DMS79 (cell line): ENCODE data around the gene MBTPS1.
"Not testable (repeated sequence)": the region's sequence is repeated elsewhere in the genome, so short reads cannot be mapped to it uniquely, and the experiment has no call there.

Experiments used
- DNase-seq: peaks from one replicate; lab custom pipeline; 2025; lab: John Stamatoyannopoulos, UW

Gene MBTPS1

DNA sequence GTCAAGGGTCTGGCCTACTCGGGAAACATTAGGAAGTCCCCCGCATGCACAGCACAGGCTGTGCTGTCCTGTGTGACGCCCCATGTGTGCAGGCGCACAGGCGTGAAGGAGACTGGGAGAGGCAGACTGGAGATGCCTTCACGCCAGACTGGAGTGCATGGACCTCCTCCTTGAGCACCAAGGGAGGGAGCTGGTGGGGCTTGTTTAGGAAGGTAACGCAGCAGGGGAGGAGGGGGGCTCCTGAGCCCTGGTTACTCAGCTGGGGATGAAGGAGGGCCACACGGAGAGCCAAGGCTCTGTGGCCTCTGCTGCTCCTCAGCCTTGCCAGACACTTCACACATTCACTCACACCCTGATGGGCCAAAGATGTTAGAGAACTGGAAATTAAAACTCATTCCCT is 20.5 kb upstream of the MBTPS1 start:
- no peak for DNase-seq

DNA sequence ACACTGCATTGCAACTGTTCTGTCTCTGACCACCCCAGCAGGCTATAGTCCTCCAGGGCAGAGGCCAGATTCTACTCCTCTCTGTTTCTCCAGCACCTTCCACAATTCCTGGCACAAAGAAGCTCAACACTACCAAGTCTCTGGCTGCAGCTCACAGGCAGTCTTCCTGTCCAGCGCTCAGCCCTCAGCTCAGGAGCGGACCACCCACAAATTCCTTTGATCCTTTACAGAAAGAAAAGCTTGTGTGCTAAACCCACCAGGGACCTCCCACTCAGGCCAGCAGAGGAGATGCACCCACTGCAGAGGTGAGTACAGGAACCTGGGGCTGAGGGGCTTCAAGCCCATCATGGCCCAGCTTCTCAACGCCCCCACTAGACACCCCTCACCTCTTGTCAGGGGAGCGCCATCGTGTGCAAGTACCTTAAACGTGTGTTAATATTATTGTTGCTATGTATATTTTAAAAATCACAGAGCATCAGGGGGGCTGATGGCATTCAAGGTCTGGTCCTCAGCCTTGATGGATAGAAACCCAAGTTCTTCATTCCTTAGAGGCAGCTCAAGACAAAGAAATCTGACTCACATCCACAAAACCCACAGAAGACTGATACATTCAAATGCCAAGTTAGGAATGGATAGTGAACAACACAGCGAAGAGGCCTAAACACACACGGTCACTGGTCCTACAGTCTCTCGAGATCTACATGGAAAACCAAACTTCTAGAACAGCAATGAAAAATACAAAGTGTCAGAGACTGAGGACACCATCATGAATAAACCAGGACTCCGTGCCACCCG is 19.8 kb upstream of the MBTPS1 start:
- no peak for DNase-seq

- DNase-seq: no peak
Observed at GRCh38 chr16:84132527-84133285, 16.0 kb upstream of the MBTPS1 start.

- DNase-seq: no peak
Observed at GRCh38 chr16:84131117-84131516, 14.4 kb upstream of the MBTPS1 start.

DNA sequence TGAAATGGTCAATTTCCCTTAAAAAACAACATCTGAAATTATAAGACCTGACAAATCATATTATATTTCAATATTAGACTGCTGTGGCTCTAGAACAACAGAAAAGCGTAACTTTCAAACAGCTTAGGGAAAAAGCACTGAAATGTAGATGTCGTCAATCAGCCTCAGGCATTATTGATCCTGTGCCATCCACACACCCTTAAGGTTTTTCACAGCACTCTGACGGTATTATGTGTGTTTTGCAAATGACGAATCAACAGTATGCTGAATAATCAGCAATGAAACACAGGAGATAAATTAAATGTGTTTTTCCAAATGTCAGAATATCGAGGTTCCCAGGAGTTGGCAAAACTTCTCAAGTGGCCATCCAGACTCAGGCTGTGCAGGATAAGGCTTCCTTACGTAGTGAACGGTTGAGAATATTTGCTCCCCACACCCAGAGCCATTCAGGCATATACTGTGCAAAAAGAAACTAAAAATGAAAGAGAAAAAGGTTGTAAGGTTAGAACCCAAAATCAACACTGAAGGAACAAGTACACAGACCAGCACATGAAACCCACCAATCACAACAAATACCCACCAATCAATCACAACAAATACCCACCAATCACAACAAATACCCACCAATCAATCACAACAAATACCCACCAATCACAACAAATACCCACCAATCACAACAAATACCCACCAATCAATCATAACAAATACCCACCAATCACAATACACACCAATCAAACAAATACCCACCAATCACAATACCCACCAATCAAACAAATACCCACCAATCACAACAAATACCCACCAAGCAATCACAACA is 7.7 kb upstream of the MBTPS1 start:
- no peak for DNase-seq

DNA sequence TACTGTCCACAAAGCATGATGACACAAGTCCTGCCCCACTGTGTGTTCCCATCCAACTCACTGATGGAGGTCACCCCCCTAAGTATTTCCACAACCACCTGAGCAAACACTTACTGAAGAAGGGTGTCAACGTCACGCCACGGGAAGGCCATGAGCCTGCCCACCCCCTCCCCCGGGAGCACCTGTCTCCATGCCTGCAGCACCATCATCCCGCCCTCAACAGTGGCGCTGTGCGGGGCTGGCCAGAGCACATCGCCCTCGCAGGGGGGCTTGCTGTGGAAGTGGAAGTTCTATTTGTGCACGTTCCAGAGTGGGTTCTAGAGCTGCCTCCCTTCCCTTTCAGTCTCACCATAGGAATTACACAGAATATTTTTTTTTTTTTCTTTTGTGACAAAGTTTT is 4.3 kb upstream of the MBTPS1 start:
- DNase-seq: no peak

GRCh38 chr16:84120023-84120422 is 3.3 kb upstream of the MBTPS1 start:
- no peak for DNase-seq

DNA sequence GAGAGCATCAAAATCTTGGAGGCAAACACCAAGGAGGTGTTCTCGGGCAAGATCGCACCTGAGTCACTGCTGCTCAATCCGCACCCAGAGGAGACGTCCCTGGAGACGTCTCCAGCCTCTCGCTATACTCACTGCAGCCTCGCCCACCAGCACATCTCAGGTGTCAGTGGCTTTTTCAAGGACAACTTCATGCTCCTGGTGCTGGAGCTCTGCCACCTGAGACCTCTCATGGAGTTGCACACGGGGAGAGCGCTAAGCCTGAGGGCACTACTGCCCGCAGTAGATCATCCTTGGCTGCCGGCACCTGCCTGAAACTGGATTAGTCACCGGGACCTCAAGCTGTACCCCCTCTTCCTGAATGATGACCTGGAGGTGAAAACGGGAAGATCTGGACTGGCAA is 2.6 kb upstream of the MBTPS1 start:
- DNase-seq: peak; percentile 50

DNA sequence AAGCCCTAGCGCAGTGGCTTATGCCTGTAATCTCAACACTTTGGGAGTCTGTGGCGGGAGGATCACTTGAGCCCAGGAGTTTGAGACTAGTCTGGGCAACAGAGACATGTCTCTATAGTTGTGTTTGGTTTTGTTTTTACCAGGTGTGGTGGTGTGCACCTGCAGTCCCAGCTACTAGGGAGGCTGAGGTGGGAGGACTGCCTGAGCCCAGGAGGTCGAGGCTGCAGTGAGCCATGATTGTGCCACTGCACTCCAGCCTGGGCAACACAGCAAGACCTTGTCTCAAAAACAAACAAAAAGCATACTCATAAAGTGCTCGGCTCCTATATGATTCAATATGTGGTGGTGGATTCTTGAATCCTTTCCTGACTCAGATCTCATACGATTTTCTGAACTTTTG is 1.6 kb upstream of the MBTPS1 start:
- DNase-seq: not testable (repeated sequence)

DNA sequence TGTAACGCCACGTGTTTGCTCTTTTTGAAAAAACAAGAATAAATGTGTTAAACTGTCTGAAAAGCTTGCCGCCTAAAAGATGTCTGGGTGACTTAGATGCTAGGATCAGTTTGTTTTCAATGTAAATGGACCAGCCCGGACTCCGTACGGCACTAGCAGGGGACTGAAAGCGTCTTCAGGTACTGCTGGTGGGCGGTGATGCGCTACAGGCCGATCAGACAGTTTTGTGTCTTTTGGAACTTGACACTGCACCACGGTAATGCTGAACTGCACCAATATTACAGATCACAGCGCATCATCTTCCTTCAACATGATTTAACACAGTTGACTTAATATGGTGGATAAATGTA is 727 bp upstream of the MBTPS1 start:
- no peak for DNase-seq

DNA sequence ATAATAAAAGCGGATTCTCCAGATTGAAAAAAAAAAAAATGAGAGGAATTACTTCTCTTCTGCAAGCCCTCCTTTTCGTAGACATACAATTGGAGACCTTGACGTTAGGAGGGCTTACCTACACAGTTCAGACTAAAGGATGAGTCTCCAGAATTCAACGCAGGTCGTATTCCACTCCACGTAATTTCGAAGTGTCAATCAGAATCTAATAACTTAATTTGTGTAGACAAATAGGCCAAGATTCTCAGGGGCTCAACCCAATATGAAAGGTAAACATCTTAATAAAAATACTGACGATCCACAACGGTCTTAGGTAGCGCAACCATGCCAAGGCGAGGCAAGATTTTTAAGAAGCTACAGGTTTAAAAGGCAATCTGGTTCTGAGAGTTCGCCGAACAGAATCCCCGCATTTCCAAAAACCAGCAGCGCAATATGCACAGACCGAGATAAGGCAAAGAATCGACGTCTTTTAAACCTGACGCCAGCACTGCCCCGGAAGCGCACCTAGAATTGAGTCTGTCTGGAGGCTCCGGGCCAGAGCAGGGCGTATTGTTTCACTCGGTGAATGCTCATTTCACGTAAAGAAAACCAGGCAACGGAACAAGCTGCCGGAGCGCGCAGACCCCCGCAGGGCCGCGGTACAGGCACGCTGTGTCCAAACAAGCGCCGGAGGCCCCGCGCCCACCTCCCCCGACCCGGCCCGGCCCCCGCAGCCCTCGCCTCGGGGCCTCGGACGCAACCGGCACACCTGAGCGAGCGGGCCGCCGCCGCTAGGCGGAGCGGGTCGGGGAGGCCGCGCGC is 623 bp downstream of the MBTPS1 start:
- DNase-seq: no peak

DNA sequence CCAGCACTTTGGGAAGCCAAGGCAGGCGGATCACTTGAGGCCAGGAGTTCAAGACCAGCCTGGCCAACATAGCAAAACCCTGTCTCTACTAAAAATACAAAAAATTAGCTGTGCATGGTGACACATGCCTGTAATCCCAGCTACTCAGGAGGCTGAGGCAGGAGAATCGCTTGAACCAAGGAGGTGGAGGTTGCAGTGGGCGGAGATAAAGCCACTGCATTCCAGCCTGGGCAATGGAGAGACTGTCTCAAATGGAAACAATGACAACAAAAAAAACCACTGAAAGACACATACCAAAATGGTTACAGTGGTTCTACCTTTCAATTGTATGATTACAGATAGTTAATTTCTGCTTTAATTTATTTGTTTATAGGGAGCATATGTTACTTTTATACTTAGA is 4.8 kb downstream of the MBTPS1 start:
- not testable (repeated sequence) for DNase-seq

- no peak for DNase-seq
Observed at GRCh38 chr16:84111525-84111924, 5.2 kb downstream of the MBTPS1 start.

DNA sequence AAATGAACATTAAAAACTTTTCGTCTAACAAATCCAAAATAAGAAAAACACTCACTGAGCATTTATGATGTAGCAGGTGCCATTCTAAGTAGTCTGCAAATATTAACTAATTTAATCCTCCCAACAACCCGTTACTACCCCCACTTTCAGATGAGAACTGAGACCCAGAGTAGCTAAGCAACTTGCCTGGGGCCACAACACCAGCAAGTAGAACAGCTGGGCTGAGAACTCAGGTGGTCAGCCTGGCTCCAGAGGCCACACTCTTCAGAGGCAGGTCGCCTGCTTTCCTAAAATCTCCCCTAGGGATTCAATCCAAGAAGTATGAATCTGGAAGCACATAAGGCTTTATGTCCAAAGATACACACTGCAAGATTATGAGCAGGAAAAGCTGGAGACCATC is 6.2 kb downstream of the MBTPS1 start:
- no peak for DNase-seq

GRCh38 chr16:84109598-84110335 is 7.0 kb downstream of the MBTPS1 start:
- no peak for DNase-seq

GRCh38 chr16:84107921-84108320 is 8.8 kb downstream of the MBTPS1 start:
- DNase-seq: no peak

DNA sequence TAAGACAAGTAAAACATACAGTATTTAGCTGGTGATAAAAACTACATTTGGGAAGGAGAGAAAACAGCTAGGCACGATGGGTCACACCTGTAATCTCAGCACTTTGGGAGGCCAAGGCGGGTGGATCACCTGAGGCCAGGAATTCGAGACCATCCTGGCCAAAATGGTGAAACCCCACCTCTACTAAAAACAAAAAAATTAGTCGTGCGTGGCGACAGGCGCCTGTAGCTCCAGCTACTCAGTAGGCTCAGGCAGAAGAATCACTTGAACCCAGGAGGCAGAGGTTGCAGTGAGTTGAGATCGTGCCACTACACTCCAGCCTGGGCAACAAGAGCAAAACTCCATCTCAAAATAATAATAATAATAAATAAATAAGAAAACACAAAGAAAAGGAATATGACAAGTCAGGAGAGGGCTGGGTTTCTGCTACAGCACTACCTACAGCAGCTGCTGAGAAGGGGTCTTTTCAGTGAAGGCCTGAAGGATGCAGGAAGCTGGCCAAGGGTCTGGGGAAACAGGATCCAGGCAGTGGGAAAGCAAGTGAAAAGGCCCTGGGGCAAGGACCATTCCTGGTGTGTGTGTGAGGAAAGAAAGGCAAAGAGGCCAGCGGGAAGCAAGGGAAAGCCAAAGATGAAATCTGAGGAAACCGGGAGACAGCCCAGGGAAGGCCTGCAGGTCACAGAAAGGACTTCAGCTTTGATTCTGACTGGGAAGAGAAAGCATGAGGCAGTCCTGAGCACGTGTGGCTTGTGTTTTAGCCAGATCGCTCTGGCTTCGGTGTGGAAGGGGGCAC is 10.6 kb downstream of the MBTPS1 start:
- DNase-seq: no peak

DNA sequence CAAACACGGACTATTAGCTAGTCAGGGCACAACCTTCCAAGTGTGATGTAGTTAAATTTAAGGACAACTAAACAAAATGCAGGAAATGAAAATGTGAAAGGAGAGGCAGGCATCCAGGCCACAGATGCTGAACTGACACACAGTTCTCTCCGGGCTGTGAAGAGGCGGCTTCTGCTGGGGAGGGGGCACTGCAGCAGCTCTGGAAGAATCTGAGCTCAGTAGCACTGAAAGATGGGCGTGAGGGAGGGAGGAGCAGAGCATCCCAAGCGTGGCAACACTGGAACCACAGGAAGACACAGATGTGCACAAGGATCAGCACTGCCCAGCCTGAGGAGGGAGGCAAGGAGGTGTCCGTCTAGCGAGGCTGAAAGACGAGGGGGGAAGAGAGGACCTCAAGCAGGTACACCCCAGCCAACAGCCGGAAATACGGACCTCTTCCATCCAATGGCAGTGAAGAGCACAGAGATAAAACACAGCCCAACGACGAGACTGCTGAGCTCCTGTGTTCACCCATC is 11.4 kb downstream of the MBTPS1 start:
- no peak for DNase-seq

DNA sequence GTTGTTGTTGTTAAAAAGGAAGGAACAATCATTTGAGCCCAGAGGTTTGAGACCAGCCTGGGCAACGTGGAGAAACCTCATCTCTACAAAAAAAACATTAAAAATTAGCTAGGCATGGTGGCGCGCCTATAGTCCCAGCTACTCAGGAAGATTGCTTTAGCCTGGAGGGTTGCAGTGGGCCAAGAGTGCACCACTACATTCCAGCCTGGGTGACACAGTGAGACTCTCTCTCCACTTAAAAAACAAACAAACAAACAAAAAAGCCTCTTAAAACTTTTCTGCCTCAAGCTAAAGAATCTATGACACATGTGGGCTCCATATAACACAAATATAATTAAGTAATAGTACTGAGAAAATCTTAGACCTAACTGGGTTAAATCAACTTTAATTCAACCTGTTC is 12.5 kb downstream of the MBTPS1 start:
- no peak for DNase-seq

- DNase-seq: no peak
Observed at GRCh38 chr16:84103678-84104077, 13.1 kb downstream of the MBTPS1 start.
